HG03439 (cell line): ENCODE results near the gene DNM1.

ENCODE experiments used
- ATAC-seq: cut with Tn5 transposase; IDR thresholded peaks from one replicate; pipeline ENCODE4 v1.9.1; 2021; ENCODE audit warnings: mild to moderate bottlenecking, moderate library complexity; ENCODE audit not compliant: unreplicated experiment

DNM1 gene

GRCh38 chr9:128249908-128250838, 47.0 kb downstream of the DNM1 start:
- peak; percentile 80 for ATAC-seq

- no peak for ATAC-seq
These were observed 47.9 kb downstream of the DNM1 start for GRCh38 chr9:128250839-128251731.

- no peak for ATAC-seq
These were observed 48.5 kb downstream of the DNM1 start for GRCh38 chr9:128251732-128252100.

- no peak for ATAC-seq
These were observed 49.3 kb downstream of the DNM1 start for GRCh38 chr9:128252317-128253139.

GRCh38 chr9:128253140-128253990, 50.2 kb downstream of the DNM1 start:
- no peak for ATAC-seq

GRCh38 chr9:128253991-128254346, 50.8 kb downstream of the DNM1 start:
- no peak for ATAC-seq

- ATAC-seq = no peak
These were observed 51.2 kb downstream of the DNM1 start for GRCh38 chr9:128254362-128254761.

GRCh38 chr9:128254855-128255759, 51.9 kb downstream of the DNM1 start:
- no peak for ATAC-seq

GRCh38 chr9:128257086-128257825, 54.1 kb downstream of the DNM1 start:
- no peak for ATAC-seq

- ATAC-seq = no peak
These were observed 54.7 kb downstream of the DNM1 start for GRCh38 chr9:128257907-128258306.

- no peak for ATAC-seq
These were observed 55.1 kb downstream of the DNM1 start for GRCh38 chr9:128258326-128258725.

- no peak for ATAC-seq
These were observed 56.0 kb downstream of the DNM1 start for GRCh38 chr9:128259156-128259555.

GRCh38 chr9:128260340-128260739, 57.2 kb downstream of the DNM1 start:
- ATAC-seq = no peak

- ATAC-seq = no peak
These were observed 59.5 kb downstream of the DNM1 start for GRCh38 chr9:128262687-128263086.

- no peak for ATAC-seq
These were observed 62.2 kb downstream of the DNM1 start for GRCh38 chr9:128265348-128265847.

GRCh38 chr9:128266868-128267590, 63.9 kb downstream of the DNM1 start:
- ATAC-seq = no peak

GRCh38 chr9:128271112-128271511, 67.9 kb downstream of the DNM1 start:
- ATAC-seq = no peak
